Measurements from ENCODE around the gene SMIM43.

SMIM43 gene

DNA sequence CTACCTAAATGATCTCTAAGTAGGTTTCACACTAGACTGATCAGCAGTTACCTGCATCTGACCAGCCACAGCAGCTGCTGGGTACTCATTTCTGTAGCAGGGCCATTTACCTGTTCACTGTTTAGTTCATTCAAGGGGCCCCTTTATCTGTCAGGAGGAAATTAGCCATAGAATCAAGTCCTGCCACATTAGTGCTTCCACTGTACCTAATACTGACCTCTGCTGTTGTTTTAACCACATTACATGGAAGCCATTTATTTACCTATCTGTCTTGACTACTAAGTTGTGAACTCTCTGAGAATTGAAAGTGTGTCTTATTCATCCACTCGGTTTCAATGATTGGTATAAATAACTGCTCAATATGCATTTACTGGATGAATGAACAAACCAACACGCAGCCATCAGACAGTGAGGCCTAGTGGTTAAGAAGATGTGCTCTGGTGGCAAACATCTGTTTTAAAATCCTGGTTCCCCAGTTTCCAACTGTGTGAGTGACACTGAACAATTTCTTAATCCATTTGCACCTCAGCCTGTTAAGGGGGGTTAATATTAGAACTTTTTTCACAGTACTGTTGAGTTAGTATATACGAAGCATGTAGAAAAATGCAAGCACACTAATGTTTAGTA lies 38.2 kb downstream of the SMIM43 start:
- ChIA-PET CTCF (interaction anchor here (0.8 kb wide), 1 partner anchor 30 kb away, joined by 3 read pairs; the partner anchor contains the start of gene ANXA5), POLR2A (no interaction called here)
- TF ChIP-seq SUZ12 (IDR thresholded peaks at IDR 0.05) = no peak
- TF ChIP-seq BHLHE40 (IDR thresholded peaks at IDR 0.05; ENCODE audit: borderline replicate concordance) = no peak
- no peak for TF ChIP-seq L3MBTL2 (conservative IDR thresholded peaks at IDR 0.05)
- no peak for TF ChIP-seq FOXK2 (IDR thresholded peaks at IDR 0.05)
- TF ChIP-seq, protein P1, sequence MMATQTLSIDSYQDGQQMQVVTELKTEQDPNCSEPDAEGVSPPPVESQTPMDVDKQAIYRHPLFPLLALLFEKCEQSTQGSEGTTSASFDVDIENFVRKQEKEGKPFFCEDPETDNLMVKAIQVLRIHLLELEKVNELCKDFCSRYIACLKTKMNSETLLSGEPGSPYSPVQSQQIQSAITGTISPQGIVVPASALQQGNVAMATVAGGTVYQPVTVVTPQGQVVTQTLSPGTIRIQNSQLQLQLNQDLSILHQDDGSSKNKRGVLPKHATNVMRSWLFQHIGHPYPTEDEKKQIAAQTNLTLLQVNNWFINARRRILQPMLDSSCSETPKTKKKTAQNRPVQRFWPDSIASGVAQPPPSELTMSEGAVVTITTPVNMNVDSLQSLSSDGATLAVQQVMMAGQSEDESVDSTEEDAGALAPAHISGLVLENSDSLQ (IDR thresholded peaks at IDR 0.05) = no peak
- no peak for TF ChIP-seq CTBP1 (IDR thresholded peaks at IDR 0.05; ENCODE audit: borderline replicate concordance)
- no peak for TF ChIP-seq NFRKB (IDR thresholded peaks at IDR 0.05)
- no peak for TF ChIP-seq ELF4 (IDR thresholded peaks at IDR 0.05)
- DNase-seq (ENCODE audit: extremely low spot score) = peak; percentile 56

DNA sequence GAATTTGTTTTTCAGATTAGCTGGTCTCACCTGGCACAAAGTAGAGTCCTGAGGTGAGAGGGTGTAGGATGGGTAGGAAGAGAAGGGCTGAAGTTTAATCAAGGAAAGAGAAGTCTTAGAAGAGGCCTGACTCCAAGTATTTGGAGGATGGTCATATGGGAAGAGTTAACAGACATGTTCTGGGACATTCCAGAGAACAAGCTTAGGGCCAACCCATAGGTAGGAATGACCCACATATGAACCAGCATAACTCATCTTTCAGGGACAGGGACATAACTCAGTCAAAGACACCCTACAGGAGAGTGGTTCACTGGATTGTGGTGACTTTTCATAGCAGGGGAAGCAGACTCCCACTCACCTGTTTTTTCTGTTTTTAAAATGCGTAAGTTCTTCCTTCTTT lies 40.3 kb downstream of the SMIM43 start:
- CTCF ChIA-PET = interaction anchor here (0.7 kb wide), 1 partner anchor 10 kb away, joined by 4 read pairs; no protein-coding TSS in a partner anchor
- TF ChIP-seq SUZ12 (IDR thresholded peaks at IDR 0.05) = no peak
- TF ChIP-seq HDGF (IDR thresholded peaks at IDR 0.05; ENCODE audit: borderline replicate concordance) = no peak
- TF ChIP-seq LEF1 (IDR thresholded peaks at IDR 0.05; ENCODE audit: borderline replicate concordance) = no peak
- TF ChIP-seq TARDBP (IDR thresholded peaks at IDR 0.05) = no peak
- no peak for TF ChIP-seq ZNF384 (IDR thresholded peaks at IDR 0.05)
- POLR2A ChIA-PET = interaction anchor here (1.5 kb wide), 1 partner anchor 28 kb away, joined by 6 read pairs; the partner anchor contains the start of gene ANXA5
- no peak for DNase-seq (ENCODE audit: extremely low spot score)

DNA sequence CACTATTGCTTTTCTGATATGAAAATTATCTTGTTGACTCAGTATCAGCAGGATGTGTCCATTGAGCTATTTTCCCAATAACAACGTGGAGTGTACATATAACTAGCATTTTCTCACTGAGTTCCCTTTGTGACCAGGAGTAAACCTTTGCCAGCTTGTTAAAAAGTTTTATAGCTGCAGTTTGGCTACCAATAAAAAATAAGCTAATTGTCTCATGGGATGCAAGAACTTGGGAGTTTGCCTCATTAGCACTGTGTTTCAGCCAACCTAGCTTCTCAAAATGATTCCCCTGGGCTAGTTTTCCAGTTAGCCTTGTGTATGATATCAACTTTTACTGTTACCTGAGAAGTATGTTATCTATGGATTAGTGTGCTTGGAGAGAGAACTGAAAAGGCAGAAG lies 43.3 kb downstream of the SMIM43 start:
- POLR2A ChIA-PET = interaction anchor here (1.0 to 1.3 kb wide), 2 partner anchors 10 to 25 kb away, joined by 4 to 6 read pairs; partner anchors contain the start of gene ANXA5
- DNase-seq (ENCODE audit: extremely low spot score) = no peak
- TF ChIP-seq LEF1 (IDR thresholded peaks at IDR 0.05; ENCODE audit: borderline replicate concordance) (no peak), ZNF384 (IDR thresholded peaks at IDR 0.05) (no peak), TARDBP (IDR thresholded peaks at IDR 0.05) (no peak), SUZ12 (IDR thresholded peaks at IDR 0.05) (no peak), BHLHE40 (IDR thresholded peaks at IDR 0.05; ENCODE audit: borderline replicate concordance) (no peak), HDGF (IDR thresholded peaks at IDR 0.05; ENCODE audit: borderline replicate concordance) (no peak), ARNT (IDR thresholded peaks at IDR 0.05) (no peak), FOXK2 (IDR thresholded peaks at IDR 0.05) (no peak), ELF4 (IDR thresholded peaks at IDR 0.05) (no peak), NFRKB (IDR thresholded peaks at IDR 0.05) (no peak), CTBP1 (IDR thresholded peaks at IDR 0.05; ENCODE audit: borderline replicate concordance) (no peak), SP1 (IDR thresholded peaks at IDR 0.05) (no peak), FOXM1 (IDR thresholded peaks at IDR 0.05; ENCODE audit: borderline replicate concordance) (no peak), FOXA1 (IDR thresholded peaks at IDR 0.05) (no peak), L3MBTL2 (conservative IDR thresholded peaks at IDR 0.05) (no peak)
- TF ChIP-seq, protein P1 (IDR thresholded peaks at IDR 0.05) = no peak

DNA sequence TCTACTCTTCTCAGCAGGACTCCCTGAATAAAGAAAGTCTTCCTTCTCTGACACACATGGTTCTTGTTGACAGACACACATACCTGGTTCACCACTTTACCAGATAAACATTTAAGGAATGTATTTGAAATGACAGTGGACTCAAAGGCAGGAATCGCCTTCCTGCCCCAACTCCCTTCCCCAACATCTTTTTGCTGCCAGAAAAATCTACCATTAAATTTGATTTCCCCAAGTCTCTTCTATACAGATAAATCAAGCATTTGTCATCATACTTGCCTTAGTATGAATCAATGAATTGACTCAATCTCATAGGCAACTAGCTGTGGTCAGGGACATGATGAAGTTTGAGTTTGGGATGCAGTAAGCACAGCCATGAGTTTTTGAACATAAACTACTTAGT lies 44.9 kb downstream of the SMIM43 start:
- ChIA-PET POLR2A (no interaction called here), CTCF (no interaction called here)
- DNase-seq (ENCODE audit: extremely low spot score) = no peak
- TF ChIP-seq SUZ12 (IDR thresholded peaks at IDR 0.05) = no peak

More for the DNA sequence above, 43.3 kb downstream of the SMIM43 start:
- CTCF ChIA-PET = no interaction called here

DNA sequence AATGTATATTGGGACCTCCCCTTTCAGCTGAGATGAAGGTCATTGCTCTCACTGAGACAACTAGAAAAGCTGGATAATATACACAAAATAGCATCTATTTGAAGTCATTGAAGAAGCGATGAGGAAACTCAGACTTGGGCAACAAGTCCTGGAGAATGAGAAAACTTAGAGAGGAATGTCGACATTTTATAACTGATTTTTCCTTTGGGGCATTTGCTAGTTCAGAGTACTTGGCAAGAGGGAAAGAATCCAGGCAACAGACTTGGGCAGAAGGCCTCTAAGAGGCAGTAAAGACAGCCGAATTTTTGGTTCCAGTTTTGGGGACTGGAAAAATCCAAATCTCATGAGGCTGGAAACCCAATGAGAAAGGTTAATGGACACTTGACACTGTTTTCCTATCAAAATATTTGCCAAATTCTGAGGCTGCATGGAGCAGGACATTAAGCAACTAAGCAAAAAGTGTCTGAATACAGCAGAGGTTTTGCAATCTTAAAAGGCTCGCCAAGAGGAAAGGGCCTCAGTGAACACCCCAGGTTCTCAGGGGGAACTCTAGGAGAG lies 47.2 kb downstream of the SMIM43 start:
- no peak for TF ChIP-seq FOXK2 (IDR thresholded peaks at IDR 0.05)
- no peak for TF ChIP-seq LEF1 (IDR thresholded peaks at IDR 0.05; ENCODE audit: borderline replicate concordance)
- no peak for TF ChIP-seq ELF4 (IDR thresholded peaks at IDR 0.05)
- TF ChIP-seq FOXA1 (IDR thresholded peaks at IDR 0.05) = no peak
- TF ChIP-seq, protein P1 (IDR thresholded peaks at IDR 0.05) = no peak
- POLR2A ChIA-PET = no interaction called here
- DNase-seq (ENCODE audit: extremely low spot score) = no peak
- CTCF ChIA-PET = interaction anchor here (0.5 to 0.6 kb wide), 2 partner anchors 8 to 15 kb away, joined by 3 to 5 read pairs; no protein-coding TSS in a partner anchor

DNA sequence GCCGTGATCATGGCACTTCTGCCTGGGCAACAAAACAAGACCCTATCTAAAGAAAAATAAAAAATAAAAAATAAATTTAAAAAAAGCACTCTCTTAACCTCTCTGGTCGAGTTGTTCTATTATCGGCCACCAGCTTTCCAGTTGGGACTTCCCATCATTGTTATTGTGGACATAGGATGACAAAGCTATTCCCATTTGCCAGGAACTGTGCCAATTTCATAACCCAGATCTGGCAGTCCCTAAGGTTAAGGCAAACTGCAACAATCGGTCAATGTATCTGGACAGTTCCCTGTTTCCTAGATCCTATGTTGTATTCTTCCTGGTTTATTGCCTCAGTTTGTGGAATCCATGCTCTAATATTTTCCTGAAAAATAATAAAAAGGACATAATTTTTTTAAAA lies 50.4 kb downstream of the SMIM43 start:
- ChIA-PET POLR2A (no interaction called here), CTCF (no interaction called here)
- no peak for TF ChIP-seq LEF1 (IDR thresholded peaks at IDR 0.05; ENCODE audit: borderline replicate concordance)
- TF ChIP-seq, protein P1 (IDR thresholded peaks at IDR 0.05) = no peak
- TF ChIP-seq SP1 (IDR thresholded peaks at IDR 0.05) = no peak
- TF ChIP-seq ARNT (IDR thresholded peaks at IDR 0.05) = no peak
- no peak for TF ChIP-seq L3MBTL2 (conservative IDR thresholded peaks at IDR 0.05)
- no peak for TF ChIP-seq HDGF (IDR thresholded peaks at IDR 0.05; ENCODE audit: borderline replicate concordance)
- TF ChIP-seq CTBP1 (IDR thresholded peaks at IDR 0.05; ENCODE audit: borderline replicate concordance) = no peak
- no peak for TF ChIP-seq TARDBP (IDR thresholded peaks at IDR 0.05)
- no peak for TF ChIP-seq FOXK2 (IDR thresholded peaks at IDR 0.05)
- no peak for TF ChIP-seq ZNF384 (IDR thresholded peaks at IDR 0.05)
- no peak for TF ChIP-seq BHLHE40 (IDR thresholded peaks at IDR 0.05; ENCODE audit: borderline replicate concordance)
- no peak for TF ChIP-seq NFRKB (IDR thresholded peaks at IDR 0.05)
- no peak for TF ChIP-seq FOXM1 (IDR thresholded peaks at IDR 0.05; ENCODE audit: borderline replicate concordance)
- no peak for TF ChIP-seq ELF4 (IDR thresholded peaks at IDR 0.05)
- DNase-seq (ENCODE audit: extremely low spot score) = no peak

Data from HEK293T (cell line).